Forelimb muscle (tissue), 1 donor: Measurements from ENCODE around the gene TBC1D9B. TPM values are rescaled to one million over a fixed set of nuclear protein-coding genes. Genes with fewer than 3 reads are reported as not detected.

Source experiments
- DNase-seq: peaks from one replicate; pipeline ENCODE4 v3.0.0-alpha.2; 2013; ENCODE audit warnings: low read depth
- polyA plus RNA-seq: library from polyadenylated mRNA; unstranded; fragments of 120-200 nt; gene quantifications from one replicate; pipeline ENCODE4 v1.2.1, GENCODE V29; 2013; ENCODE audit not compliant: insufficient read length

Gene TBC1D9B
- polyA plus RNA-seq, 1 donor = 54.8 TPM

DNA sequence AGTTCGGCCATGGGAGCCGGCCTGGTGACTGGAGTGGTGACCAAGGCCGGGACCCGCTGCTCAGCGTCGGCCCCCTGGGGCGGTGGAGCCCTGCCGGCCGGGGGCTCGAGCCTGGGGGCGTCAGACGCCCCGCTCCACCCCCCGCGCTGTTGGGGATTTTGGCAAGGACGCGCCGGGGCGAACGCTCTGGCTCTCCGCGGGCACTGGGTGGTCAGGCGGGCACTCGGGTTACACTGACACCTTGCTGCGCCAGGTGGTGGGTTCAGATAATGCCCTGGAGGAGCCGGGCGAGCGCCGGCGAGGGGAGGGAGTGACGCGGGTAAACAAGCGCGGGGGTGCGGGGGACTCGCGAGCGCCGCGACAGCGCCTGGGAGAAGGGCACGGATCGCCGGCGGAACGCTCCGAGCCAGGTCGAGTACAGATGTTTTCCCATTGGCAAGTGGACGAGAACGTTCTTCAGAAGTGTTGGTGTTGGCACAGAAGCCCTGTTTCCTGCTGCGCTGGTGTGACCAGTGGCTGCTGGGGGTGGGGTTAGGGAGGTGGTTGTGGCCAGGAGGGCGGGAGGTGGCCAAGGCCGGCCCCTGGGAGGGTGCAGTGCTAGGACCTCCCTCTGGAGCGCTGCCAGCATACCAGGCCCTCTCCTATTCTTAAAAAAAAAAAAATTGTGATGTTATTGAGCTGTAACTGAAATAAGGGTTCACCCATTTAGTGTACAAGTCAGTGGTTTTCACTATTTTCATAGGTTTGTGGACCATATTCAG, 86.2 kb downstream of the TBC1D9B start:
- peak; percentile 73 for DNase-seq

- DNase-seq = peak; percentile 49
Measured at GRCh38 chr5:179820483-179821297, 87.0 kb downstream of the TBC1D9B start, which contains the start of gene SQSTM1. Gene SQSTM1, plus strand, starts transcription at chr5:179820905. Its CDS starts 32 bp downstream, at chr5:179820937.

GRCh38 chr5:179820127-179820482, 87.6 kb downstream of the TBC1D9B start:
- DNase-seq = no peak

DNA sequence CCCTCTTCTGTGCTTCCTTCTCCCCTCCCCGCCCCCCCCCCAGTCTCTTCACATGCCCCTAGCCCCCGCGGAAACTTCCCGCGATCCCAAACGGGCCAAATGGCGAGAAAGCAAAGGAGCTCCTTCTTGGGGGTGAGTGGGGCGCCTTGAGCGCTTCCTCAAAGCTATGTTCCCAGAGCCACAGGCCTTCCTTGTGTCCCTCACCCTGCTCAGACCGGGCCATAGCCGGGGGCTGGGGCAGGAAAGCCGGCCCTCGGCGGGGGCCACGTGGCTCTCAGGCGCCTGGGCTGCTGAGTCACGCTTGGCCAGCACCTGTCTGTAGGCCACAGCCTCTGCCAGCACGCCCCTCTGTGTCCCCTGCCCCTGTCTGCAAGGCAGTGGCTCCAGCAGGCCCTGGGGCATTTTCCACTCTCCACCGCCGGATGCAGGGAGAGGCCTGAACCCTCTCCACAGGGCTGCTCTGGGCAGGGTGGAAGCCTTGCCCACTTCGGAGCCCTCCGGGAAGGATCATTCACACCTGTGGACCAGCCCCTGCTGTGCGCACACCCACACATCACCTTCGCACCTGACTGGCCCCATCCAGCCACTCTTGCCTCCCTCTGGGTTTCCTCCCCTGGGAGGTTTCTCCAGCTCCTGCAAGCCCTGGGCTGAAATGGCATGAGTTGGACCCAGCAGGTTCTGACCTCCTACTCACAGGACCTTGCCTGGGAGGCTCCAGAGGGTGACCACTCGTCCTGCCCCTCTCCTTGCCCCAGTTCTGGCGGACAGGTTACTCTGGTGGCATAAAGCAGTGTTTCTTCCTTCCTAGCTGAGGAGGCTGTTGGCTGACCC, 88.2 kb downstream of the TBC1D9B start:
- DNase-seq = no peak

DNA sequence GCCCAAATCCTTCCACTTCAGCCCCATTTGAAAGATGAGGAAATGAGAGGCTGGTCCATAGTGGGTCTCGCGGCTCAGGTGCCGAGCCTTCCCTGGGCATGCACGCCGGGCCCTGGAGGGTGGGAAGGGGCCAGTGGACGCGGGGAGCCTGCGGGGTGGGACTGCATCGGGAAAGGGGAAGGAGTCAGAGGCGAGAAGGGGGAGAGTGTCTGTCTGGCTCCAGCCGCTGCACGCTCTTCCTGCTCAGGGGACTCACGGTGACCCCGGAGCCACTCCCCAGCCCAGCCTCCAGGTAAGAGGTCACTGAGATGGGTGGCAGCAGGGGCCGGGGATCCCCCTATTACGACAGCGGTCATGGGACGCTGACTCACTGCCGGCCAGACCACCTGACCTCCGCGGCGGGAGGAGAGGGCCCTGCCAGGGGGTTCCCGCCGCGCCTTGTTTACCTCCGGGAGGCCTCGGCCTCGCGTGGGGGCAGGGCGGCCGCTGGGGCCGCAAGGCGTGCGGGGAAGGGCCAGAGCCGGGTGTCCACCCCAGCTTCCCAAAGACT, 88.9 kb downstream of the TBC1D9B start:
- peak; percentile 61 for DNase-seq

DNA sequence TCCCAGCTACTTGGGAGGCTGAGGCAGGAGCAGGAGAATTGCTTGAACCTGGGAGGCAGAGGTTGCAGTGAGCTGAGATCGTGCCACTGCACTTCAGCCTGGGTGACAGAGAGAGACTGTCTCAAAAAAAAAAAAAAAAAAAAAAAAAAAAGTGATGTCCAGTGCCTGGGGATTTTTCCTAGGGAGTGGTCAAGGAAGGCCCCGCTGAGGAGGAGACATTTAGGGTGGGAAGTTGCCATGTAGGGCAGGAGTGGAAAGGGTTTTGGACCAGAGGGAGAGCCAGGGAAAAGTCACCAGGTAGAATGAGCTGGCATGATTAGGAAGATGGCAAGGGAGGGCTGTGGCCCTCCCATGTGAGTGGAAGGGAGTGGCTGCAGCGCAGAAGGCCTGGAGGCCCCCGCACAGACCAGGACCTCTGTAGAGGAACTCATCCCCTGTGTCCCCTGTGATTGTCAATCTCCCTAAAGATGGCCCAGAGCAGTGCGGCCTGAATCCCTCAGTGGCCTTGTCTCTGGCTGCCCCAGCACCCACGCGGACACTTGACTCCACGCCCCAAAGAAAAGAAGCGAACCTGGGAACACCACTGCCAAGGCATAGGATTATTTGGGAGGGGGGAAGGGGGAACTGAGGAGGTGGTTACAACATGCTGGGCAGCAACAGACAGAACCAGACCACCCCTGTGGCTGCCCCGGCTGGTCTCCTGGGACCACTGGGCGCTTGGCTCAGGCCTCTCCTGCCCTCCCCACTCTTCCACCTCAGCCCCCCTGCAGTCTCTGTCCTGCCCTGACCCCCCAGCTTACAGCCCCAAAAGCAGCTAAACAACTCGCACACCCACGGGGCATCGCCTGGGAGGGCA, 89.6 kb downstream of the TBC1D9B start:
- DNase-seq = no peak

GRCh38 chr5:179817470-179817840, 90.2 kb downstream of the TBC1D9B start:
- no peak for DNase-seq

- DNase-seq = no peak
Measured at GRCh38 chr5:179816796-179817469, 90.8 kb downstream of the TBC1D9B start.

DNA sequence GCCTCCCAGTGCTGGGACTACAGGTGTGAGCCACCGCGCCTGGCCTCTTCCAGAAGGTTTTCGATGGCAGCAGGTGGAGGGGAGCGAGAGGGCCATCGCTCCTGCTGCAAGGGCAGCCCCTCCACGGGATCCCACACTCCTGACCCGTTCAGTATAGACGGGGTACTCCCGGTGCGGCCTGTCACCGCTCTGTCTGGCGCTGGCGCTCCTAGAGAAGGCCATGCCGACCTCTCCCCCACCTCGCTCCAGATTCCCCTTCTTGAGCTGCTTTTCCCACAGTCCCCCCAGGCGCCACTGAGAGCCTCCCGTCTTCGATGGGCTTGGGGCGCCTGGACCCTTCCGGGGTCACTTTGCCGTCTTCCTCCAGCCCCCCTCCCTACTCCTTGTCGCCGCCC, 91.3 kb downstream of the TBC1D9B start:
- no peak for DNase-seq

DNA sequence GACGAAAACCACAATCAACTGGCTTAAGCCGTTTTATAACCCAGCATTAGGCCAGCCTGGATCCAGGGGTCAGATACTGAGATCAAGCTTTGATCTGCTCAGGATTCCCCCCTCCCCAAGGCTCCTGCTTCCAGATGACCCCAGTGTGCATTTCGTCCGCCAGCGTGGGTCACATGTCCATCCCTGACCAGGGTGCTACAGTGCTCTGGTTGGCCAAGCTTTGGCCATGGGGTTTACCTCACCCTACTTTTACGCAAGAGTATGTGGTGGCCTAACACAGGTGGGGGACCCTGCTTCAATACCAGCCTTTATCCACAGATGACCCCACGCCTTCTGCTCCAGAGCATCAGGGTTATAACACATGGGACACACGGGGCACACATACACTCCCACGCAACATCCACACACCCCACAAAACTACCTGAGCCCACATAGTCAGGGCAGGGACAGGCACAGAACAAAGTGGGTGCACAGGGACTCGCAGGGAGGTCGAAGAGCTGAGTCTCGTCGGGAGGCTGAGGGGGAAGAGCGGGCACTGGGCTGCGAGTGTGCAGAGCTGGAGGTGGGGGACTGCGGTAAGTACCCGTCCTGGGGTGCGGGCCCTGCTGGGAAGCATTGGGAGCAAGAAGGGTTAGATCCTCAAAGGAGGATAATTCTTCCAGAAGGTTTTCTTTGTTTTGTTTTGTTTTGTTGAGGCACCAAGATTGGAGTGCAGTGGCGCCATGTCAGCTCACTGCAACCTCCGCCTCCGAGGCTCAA, 92.0 kb downstream of the TBC1D9B start:
- DNase-seq = no peak

GRCh38 chr5:179814090-179814489, 93.6 kb downstream of the TBC1D9B start:
- DNase-seq = no peak

- no peak for DNase-seq
Measured at GRCh38 chr5:179812997-179813607, 94.6 kb downstream of the TBC1D9B start.

GRCh38 chr5:179812135-179812825, 95.4 kb downstream of the TBC1D9B start:
- DNase-seq = no peak

Other genes with a start within 250 kb of the TBC1D9B start
- gene CBY3, start 226.9 kb downstream of the TBC1D9B start, polyA plus RNA-seq = 0.37 TPM
- gene CANX, start 208.9 kb downstream of the TBC1D9B start, polyA plus RNA-seq = 196 TPM
- 24.8 TPM for gene MAML1, start 175.1 kb downstream of the TBC1D9B start, polyA plus RNA-seq
- 2.0 TPM for gene LTC4S, start 113.9 kb downstream of the TBC1D9B start, polyA plus RNA-seq
- gene MGAT4B, start 101.0 kb downstream of the TBC1D9B start, polyA plus RNA-seq = 60.7 TPM
- gene SQSTM1, start 87.0 kb downstream of the TBC1D9B start, polyA plus RNA-seq = 67.5 TPM
- gene MRNIP, start 49.1 kb downstream of the TBC1D9B start, polyA plus RNA-seq = 15.2 TPM
- 36.5 TPM for gene RNF130, start 163.9 kb upstream of the TBC1D9B start, polyA plus RNA-seq